ENCODE data around the gene STEAP1B.

Gene STEAP1B

DNA sequence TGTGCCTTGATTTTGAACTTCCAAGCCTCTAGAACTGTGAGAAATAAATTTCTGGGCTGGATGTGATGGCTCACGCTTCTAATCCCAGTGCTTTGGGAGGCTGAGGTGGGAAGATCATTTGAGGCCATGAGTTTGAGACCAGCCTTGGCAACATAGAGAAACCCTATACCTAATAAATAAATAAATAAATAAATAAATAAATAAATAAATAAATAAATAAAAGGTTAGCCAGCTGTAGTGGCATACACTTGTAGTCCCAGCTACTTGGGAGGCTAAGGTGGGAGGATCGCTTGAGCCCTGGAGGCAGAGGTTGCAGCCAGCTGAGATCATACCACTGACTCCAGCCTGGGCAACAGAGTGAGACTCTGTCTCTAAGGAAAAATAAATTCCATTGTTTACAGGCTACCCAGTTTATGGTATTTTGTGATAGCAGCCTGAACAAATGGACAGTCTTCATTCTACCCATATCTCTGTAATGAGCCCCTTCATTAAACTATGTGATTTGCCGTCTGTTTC lies 67.7 kb downstream of the STEAP1B start:
- Histone ChIP-seq H3K27me3 (ENCODE audit: control insufficient read depth, insufficient read depth, low read length) (no peaks in the 10 kb centered on the region), H3K4me3 (ENCODE audit: low read length) (no peak overlapping the region), H3K36me3 (ENCODE audit: control insufficient read depth, insufficient read depth, low read length) (no peaks in the 10 kb centered on the region), H3K9me3 (ENCODE audit: control insufficient read depth, insufficient read depth, low read length) (no peaks in the 10 kb centered on the region), H3K4me1 (ENCODE audit: control insufficient read depth, insufficient read depth, low read length) (peaks cover 7% of the 10 kb centered on the region; the same call in 1 of the 2 replicates), H3K27ac (ENCODE audit: low read length) (no peak overlapping the region)
- WGBS (ENCODE audit: insufficient coverage, insufficient read length): no CpG with 5 or more reads among the region's 3 CpGs
- DNase-seq (ENCODE audit: low read depth, low spot score): no peak

- peaks cover 8% of the 10 kb centered on the region; the same call in 1 of the 2 replicates for H3K4me1 ChIP-seq (ENCODE audit: control insufficient read depth, insufficient read depth, low read length)
- no peaks in the 10 kb centered on the region for H3K27me3 ChIP-seq (ENCODE audit: control insufficient read depth, insufficient read depth, low read length)
- no peak for DNase-seq (ENCODE audit: low read depth, low spot score)
- H3K9me3 ChIP-seq (ENCODE audit: control insufficient read depth, insufficient read depth, low read length): no peaks in the 10 kb centered on the region
- no CpG with 5 or more reads among the region's 5 CpGs for WGBS (ENCODE audit: insufficient coverage, insufficient read length)
- no peak overlapping the region for H3K27ac ChIP-seq (ENCODE audit: low read length)
- no peaks in the 10 kb centered on the region for H3K36me3 ChIP-seq (ENCODE audit: control insufficient read depth, insufficient read depth, low read length)
- H3K4me3 ChIP-seq (ENCODE audit: low read length): no peak overlapping the region
Observed at GRCh38 chr7:22430457-22430856, 69.5 kb downstream of the STEAP1B start.

- WGBS (ENCODE audit: insufficient coverage, insufficient read length): no CpG with 5 or more reads among the region's 2 CpGs
- Histone ChIP-seq H3K4me1 (ENCODE audit: control insufficient read depth, insufficient read depth, low read length) (peaks cover 6% of the 10 kb centered on the region; the same call in 1 of the 2 replicates), H3K36me3 (ENCODE audit: control insufficient read depth, insufficient read depth, low read length) (no peaks in the 10 kb centered on the region), H3K4me3 (ENCODE audit: low read length) (no peak overlapping the region), H3K27me3 (ENCODE audit: control insufficient read depth, insufficient read depth, low read length) (no peaks in the 10 kb centered on the region), H3K9me3 (ENCODE audit: control insufficient read depth, insufficient read depth, low read length) (no peaks in the 10 kb centered on the region), H3K27ac (ENCODE audit: low read length) (no peak overlapping the region)
- no peak for DNase-seq (ENCODE audit: low read depth, low spot score)
Observed at GRCh38 chr7:22429386-22429785, 70.6 kb downstream of the STEAP1B start.

DNA sequence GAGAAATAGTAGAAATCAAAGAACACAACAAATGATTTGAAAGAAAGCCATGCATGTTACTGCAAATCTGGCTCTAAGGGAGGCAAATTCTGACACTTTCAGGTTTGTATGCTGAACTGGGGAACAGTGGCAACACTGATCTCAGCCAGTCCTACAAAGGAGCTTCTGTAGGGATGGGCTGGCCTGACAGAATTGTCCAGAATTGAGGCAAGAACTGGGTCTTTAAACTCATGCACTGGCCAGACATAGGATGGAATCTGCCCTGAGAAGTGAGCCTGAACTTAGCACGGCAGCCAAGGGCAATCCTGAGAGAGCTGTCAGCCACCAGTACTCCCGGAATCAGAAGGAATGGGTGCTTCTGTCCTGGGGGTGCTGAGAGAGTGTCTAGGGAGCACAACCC lies 72.1 kb downstream of the STEAP1B start:
- H3K27me3 ChIP-seq (ENCODE audit: control insufficient read depth, insufficient read depth, low read length): no peaks in the 10 kb centered on the region
- WGBS (ENCODE audit: insufficient coverage, insufficient read length): no CpG with 5 or more reads among the region's 2 CpGs
- no peak overlapping the region for H3K27ac ChIP-seq (ENCODE audit: low read length)
- H3K9me3 ChIP-seq (ENCODE audit: control insufficient read depth, insufficient read depth, low read length): no peaks in the 10 kb centered on the region
- no peak for DNase-seq (ENCODE audit: low read depth, low spot score)
- H3K4me1 ChIP-seq (ENCODE audit: control insufficient read depth, insufficient read depth, low read length): peaks cover 3% of the 10 kb centered on the region; the same call in 1 of the 2 replicates
- H3K36me3 ChIP-seq (ENCODE audit: control insufficient read depth, insufficient read depth, low read length): no peaks in the 10 kb centered on the region
- H3K4me3 ChIP-seq (ENCODE audit: low read length): no peak overlapping the region

- Histone ChIP-seq H3K27me3 (ENCODE audit: control insufficient read depth, insufficient read depth, low read length) (no peaks in the 10 kb centered on the region), H3K27ac (ENCODE audit: low read length) (no peak overlapping the region), H3K4me3 (ENCODE audit: low read length) (no peak overlapping the region), H3K9me3 (ENCODE audit: control insufficient read depth, insufficient read depth, low read length) (no peaks in the 10 kb centered on the region), H3K36me3 (ENCODE audit: control insufficient read depth, insufficient read depth, low read length) (no peaks in the 10 kb centered on the region), H3K4me1 (ENCODE audit: control insufficient read depth, insufficient read depth, low read length) (peaks cover 1% of the 10 kb centered on the region; the same call in 1 of the 2 replicates)
- no peak for DNase-seq (ENCODE audit: low read depth, low spot score)
- no CpG with 5 or more reads among the region's 3 CpGs for WGBS (ENCODE audit: insufficient coverage, insufficient read length)
Observed at GRCh38 chr7:22427104-22427503, 72.9 kb downstream of the STEAP1B start.

DNA sequence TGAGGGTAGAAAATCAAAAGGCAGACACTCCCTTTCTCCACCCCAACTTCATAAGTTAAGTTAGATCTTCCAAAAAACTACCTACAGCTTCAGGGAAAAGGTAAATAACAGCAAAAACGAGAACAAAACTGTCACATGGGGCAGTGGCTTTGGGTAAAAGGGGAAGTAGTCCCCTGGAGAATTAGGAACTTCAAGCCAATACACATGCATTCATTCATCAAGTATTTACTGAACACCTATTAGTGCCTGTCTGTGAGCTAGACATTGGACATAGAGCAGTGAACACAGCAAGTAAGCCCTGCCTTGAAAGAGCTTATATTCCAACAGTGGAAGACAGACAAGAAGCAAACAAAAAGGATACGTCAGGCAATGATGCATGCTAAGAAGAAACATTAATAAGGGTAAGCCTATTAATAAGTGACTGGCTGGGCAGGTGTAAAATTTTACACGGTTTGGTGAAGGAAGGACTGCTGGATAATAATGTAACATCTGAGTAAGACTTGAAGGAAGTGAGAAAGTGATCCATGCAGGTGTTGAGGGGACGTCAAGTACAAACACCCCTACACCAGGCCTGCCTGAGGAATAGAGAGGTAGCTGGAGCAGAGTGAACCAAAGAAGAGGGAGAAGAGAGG lies 73.4 kb downstream of the STEAP1B start:
- no peaks in the 10 kb centered on the region for H3K36me3 ChIP-seq (ENCODE audit: control insufficient read depth, insufficient read depth, low read length)
- no peaks in the 10 kb centered on the region for H3K27me3 ChIP-seq (ENCODE audit: control insufficient read depth, insufficient read depth, low read length)
- DNase-seq (ENCODE audit: low read depth, low spot score): no peak
- no peak overlapping the region for H3K4me3 ChIP-seq (ENCODE audit: low read length)
- H3K27ac ChIP-seq (ENCODE audit: low read length): no peak overlapping the region
- WGBS (ENCODE audit: insufficient coverage, insufficient read length): no CpG with 5 or more reads among the region's 4 CpGs
- peaks cover 1% of the 10 kb centered on the region; the same call in 1 of the 2 replicates for H3K4me1 ChIP-seq (ENCODE audit: control insufficient read depth, insufficient read depth, low read length)
- H3K9me3 ChIP-seq (ENCODE audit: control insufficient read depth, insufficient read depth, low read length): no peaks in the 10 kb centered on the region

DNA sequence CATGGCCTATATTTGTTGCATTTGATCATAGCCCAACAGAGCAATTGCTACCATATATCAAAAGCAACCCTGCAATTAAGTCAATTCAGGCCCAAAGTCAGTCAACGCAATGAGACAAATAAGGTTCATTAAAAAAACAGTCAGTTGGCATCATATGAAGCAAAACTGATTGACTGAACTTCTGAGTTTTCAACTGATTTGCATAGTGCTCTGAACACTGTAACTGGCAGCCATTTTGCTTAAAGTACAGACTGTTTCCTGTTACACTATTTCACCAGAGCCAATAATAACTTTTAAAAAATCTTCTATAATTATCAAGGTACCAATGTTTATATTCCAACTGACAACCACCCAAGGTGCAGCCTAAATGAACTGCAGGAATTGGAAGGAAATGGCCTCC lies 74.6 kb downstream of the STEAP1B start:
- no peaks in the 10 kb centered on the region for H3K27me3 ChIP-seq (ENCODE audit: control insufficient read depth, insufficient read depth, low read length)
- no peaks in the 10 kb centered on the region for H3K9me3 ChIP-seq (ENCODE audit: control insufficient read depth, insufficient read depth, low read length)
- no peaks in the 10 kb centered on the region for H3K36me3 ChIP-seq (ENCODE audit: control insufficient read depth, insufficient read depth, low read length)
- DNase-seq (ENCODE audit: low read depth, low spot score): no peak
- H3K4me1 ChIP-seq (ENCODE audit: control insufficient read depth, insufficient read depth, low read length): peaks cover 1% of the 10 kb centered on the region; the same call in 1 of the 2 replicates
- H3K27ac ChIP-seq (ENCODE audit: low read length): no peak overlapping the region
- WGBS (ENCODE audit: insufficient coverage, insufficient read length): no CpG with 5 or more reads among the region's 1 CpG
- H3K4me3 ChIP-seq (ENCODE audit: low read length): no peak overlapping the region

DNA sequence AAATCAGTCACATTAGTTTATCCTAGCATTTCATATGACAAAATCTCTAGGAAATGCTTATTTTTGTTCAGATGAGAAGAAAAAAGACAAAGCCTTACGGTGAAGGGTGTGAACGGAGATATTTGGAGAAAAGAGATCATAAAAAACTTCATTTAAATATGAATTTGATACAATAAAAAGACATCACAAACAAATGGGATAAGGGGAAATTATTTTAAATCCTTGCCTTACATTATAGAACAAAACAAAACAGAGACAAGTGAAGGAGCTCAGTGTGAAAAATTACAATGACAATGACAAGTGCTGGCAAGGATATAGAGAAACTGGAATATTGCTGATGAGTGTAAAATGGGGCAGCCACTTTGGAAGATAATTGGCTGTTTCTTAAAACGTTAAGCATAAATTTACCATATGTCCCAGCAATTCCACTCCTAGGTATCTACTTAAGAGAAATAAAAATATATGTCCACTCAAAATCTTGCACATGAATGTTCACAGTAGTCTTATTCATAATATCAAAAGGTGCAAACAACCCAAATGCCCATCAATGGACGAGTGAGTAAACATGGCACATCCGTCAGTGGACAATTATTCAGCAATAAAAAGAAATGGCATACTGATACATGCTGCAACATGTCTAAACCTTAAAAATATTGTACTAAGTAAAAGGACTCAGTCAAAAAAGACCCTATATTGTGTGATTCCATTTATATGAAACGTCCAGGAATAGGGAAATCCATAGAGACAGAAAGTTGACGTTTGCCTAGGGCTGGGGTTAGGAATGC lies 77.0 kb downstream of the STEAP1B start:
- WGBS (ENCODE audit: insufficient coverage, insufficient read length): no CpG with 5 or more reads among the region's 7 CpGs
- Histone ChIP-seq H3K36me3 (ENCODE audit: control insufficient read depth, insufficient read depth, low read length) (no peaks in the 10 kb centered on the region), H3K27me3 (ENCODE audit: control insufficient read depth, insufficient read depth, low read length) (no peaks in the 10 kb centered on the region), H3K4me1 (ENCODE audit: control insufficient read depth, insufficient read depth, low read length) (peaks cover 1% of the 10 kb centered on the region; the same call in 1 of the 2 replicates), H3K9me3 (ENCODE audit: control insufficient read depth, insufficient read depth, low read length) (no peaks in the 10 kb centered on the region), H3K27ac (ENCODE audit: low read length) (no peak overlapping the region), H3K4me3 (ENCODE audit: low read length) (no peak overlapping the region)
- no peak for DNase-seq (ENCODE audit: low read depth, low spot score)

DNA sequence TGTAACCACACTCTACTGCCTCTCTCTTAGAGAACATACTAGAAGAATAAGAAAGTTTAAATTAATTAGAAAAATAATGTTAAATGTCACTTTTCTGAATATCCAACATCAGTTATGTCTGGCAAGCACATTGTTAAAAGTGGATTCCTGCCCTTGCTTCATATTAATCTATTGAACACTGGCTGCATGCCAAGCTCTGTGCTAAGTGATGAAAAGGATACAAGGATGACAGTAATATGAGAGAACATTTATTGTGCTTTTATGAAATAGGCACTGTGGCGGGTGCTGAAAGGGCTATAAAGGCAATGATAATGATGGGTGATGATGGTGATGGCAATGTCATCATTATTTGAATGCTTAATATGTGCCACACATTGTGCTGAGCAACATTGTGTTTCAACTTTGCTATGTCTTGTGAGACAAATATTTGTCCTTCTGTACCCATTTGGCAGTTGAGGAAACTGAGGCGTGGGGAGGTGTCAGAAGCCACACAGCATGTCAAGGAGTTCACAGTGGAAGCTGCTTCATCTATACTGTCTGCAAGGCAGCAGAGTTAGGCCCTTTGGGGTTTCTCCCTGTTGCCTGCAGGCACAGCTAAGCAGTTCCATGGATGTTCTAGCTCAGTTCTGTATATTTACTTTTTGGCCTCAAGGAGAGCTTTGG lies 78.9 kb downstream of the STEAP1B start:
- H3K9me3 ChIP-seq (ENCODE audit: control insufficient read depth, insufficient read depth, low read length): no peaks in the 10 kb centered on the region
- no peaks in the 10 kb centered on the region for H3K4me1 ChIP-seq (ENCODE audit: control insufficient read depth, insufficient read depth, low read length)
- DNase-seq (ENCODE audit: low read depth, low spot score): no peak
- WGBS (ENCODE audit: insufficient coverage, insufficient read length): no CpG with 5 or more reads among the region's 2 CpGs
- no peaks in the 10 kb centered on the region for H3K27me3 ChIP-seq (ENCODE audit: control insufficient read depth, insufficient read depth, low read length)
- no peak overlapping the region for H3K27ac ChIP-seq (ENCODE audit: low read length)
- no peaks in the 10 kb centered on the region for H3K36me3 ChIP-seq (ENCODE audit: control insufficient read depth, insufficient read depth, low read length)
- H3K4me3 ChIP-seq (ENCODE audit: low read length): no peak overlapping the region

DNA sequence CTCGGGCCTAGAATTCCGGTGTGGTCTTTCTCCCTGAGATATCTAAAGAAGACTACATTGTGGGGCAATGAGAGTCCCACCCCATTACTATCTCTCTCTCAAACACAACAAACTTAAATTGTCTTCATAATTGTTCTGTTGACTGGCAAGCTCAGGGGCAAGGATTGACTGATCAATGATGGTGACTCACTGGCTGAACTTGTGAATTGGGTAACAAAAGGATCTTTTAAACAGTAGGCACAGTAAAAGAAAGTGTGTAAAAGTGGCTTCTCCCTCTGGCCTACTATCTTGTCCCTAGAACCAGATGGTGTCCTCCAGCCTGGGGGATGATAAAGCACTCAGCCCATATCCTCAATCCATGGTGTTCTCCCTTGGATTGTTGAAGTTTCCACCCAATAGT lies 80.0 kb downstream of the STEAP1B start:
- WGBS (ENCODE audit: insufficient coverage, insufficient read length): no CpG with 5 or more reads among the region's 2 CpGs
- no peak overlapping the region for H3K27ac ChIP-seq (ENCODE audit: low read length)

More for the DNA sequence above, 80.0 kb downstream of the STEAP1B start:
- H3K4me3 ChIP-seq (ENCODE audit: low read length): no peak overlapping the region
- no peaks in the 10 kb centered on the region for H3K36me3 ChIP-seq (ENCODE audit: control insufficient read depth, insufficient read depth, low read length)
- H3K4me1 ChIP-seq (ENCODE audit: control insufficient read depth, insufficient read depth, low read length): no peaks in the 10 kb centered on the region
- no peaks in the 10 kb centered on the region for H3K9me3 ChIP-seq (ENCODE audit: control insufficient read depth, insufficient read depth, low read length)
- no peak for DNase-seq (ENCODE audit: low read depth, low spot score)
- H3K27me3 ChIP-seq (ENCODE audit: control insufficient read depth, insufficient read depth, low read length): no peaks in the 10 kb centered on the region

Data from iPS DF 6.9 (cell line).